IMR-90 (cell line): ENCODE data around the gene DPPA2. TPM values are rescaled to one million over a fixed set of nuclear protein-coding genes. Genes with fewer than 3 reads are reported as not detected.

Source experiments
- ATAC-seq: fragments of 200-7000 bp; cut with Tn5 transposase; 2 replicates; pipeline ENCODE4 v1.9.1; 2020; ENCODE audit warnings: low read depth, mild to moderate bottlenecking, moderate library complexity
- BruUV-seq: library from RNA; stranded (reverse); fragments of 400-500 nt; replicated peaks from 2 replicates; lab custom pipeline; 2021; lab: Mats Ljungman, UMichigan
- CTCF ChIA-PET: fragments of 300-600 bp; formaldehyde crosslinking; extraction: SDS; loops from one replicate; lab custom pipeline; 2021; ENCODE audit warnings: antibody characterized with exemption; lab: Yijun Ruan, JAX
- POLR2A ChIA-PET: fragments of 300-600 bp; sonication (Branson Sonifier 250); formaldehyde crosslinking; loops from one replicate; lab custom pipeline; 2022; ENCODE audit warnings: antibody characterized with exemption; ENCODE audit not compliant: unreplicated experiment; lab: Charles Lee
- DNase-seq: peaks from one replicate; pipeline ENCODE4 v3.0.0; 2013
- H2AFZ ChIP-seq: replicated peaks from 2 replicates; pipeline ENCODE3; 2013; ENCODE audit warnings: low read length, mild to moderate bottlenecking; ENCODE audit not compliant: poor library complexity
- H2AK5ac ChIP-seq: 2 replicates; pipeline ENCODE4 v1.6.1; 2013; ENCODE audit warnings: low read depth, low read length, inconsistent platforms
- H2AK9ac ChIP-seq: replicated peaks from 2 replicates; pipeline ENCODE3; 2013; ENCODE audit warnings: mild to moderate bottlenecking, low read depth, low read length, moderate library complexity; ENCODE audit not compliant: poor library complexity
- H2BK120ac ChIP-seq: 2 replicates; pipeline ENCODE4 v1.6.1; 2013; ENCODE audit warnings: low read depth, low read length, inconsistent platforms
- H2BK15ac ChIP-seq: 3 replicates; pipeline ENCODE4 v1.6.1; 2013; ENCODE audit warnings: low read depth, low read length, inconsistent platforms
- H2BK20ac ChIP-seq: 2 replicates; pipeline ENCODE4 v1.6.1; 2013; ENCODE audit warnings: low read depth, mild to moderate bottlenecking, inconsistent platforms, low read length, moderate library complexity
- H2BK5ac ChIP-seq: 2 replicates; pipeline ENCODE4 v1.6.1; 2013; ENCODE audit warnings: mild to moderate bottlenecking, low read depth, low read length, inconsistent platforms; ENCODE audit not compliant: poor library complexity, severe bottlenecking
- H3K14ac ChIP-seq: replicated peaks from 2 replicates; pipeline ENCODE4 v1.6.1; 2013; ENCODE audit warnings: low read depth, low read length, inconsistent platforms
- H3K18ac ChIP-seq: 2 replicates; pipeline ENCODE4 v1.6.1; 2013; ENCODE audit warnings: low read depth, low read length, control low read depth
- H3K23ac ChIP-seq: 2 replicates; pipeline ENCODE4 v1.6.1; 2013; ENCODE audit warnings: low read depth, low read length, inconsistent platforms
- H3K27ac ChIP-seq: 2 replicates; pipeline ENCODE4 v1.5.1; 2013; ENCODE audit warnings: mild to moderate bottlenecking, control low read depth, low read length; ENCODE audit not compliant: insufficient read depth
- H3K27me3 ChIP-seq: 2 replicates; pipeline ENCODE4 v1.6.1; 2013; ENCODE audit warnings: low read length; ENCODE audit not compliant: control insufficient read depth, insufficient read depth
- H3K36me3 ChIP-seq: 2 replicates; pipeline ENCODE4 v1.6.1; 2013; ENCODE audit warnings: low read length, mixed read lengths; ENCODE audit not compliant: control insufficient read depth, insufficient read depth
- H3K4ac ChIP-seq: 2 replicates; pipeline ENCODE4 v1.6.1; 2013; ENCODE audit warnings: low read depth, low read length, inconsistent platforms
- H3K4me1 ChIP-seq: 2 replicates; pipeline ENCODE4 v1.6.1; 2013; ENCODE audit warnings: low read length, mixed read lengths; ENCODE audit not compliant: control insufficient read depth, insufficient read depth
- H3K4me2 ChIP-seq: 2 replicates; pipeline ENCODE4 v1.6.1; 2013; ENCODE audit warnings: low read depth, mild to moderate bottlenecking, control low read depth, low read length, moderate library complexity
- H3K4me3 ChIP-seq: 2 replicates; pipeline ENCODE4 v1.5.1; 2013; ENCODE audit warnings: low read depth, mild to moderate bottlenecking, control low read depth, low read length, moderate library complexity; ENCODE audit not compliant: insufficient read depth
- H3K56ac ChIP-seq: 2 replicates; pipeline ENCODE4 v1.6.1; 2013; ENCODE audit warnings: low read length, inconsistent platforms; ENCODE audit not compliant: insufficient read depth; ENCODE audit errors: extremely low read depth
- H3K79me1 ChIP-seq, 2 experiments: 2 replicates each; pipeline ENCODE4 v1.6.1; 2013; ENCODE audit warnings: low read length in 2 of 2, inconsistent platforms in 1 of 2, low read depth in 1 of 2
- H3K9ac ChIP-seq: 2 replicates; pipeline ENCODE4 v1.6.1; 2013; ENCODE audit warnings: low read depth, low read length, control low read depth
- H3K9me1 ChIP-seq: 2 replicates; pipeline ENCODE4 v1.6.1; 2013; ENCODE audit warnings: low read length, inconsistent platforms; ENCODE audit not compliant: insufficient read depth
- H3K9me3 ChIP-seq: 2 replicates; pipeline ENCODE4 v1.6.1; 2013; ENCODE audit warnings: low read length; ENCODE audit not compliant: control insufficient read depth, insufficient read depth
- H4K20me1 ChIP-seq: 2 replicates; pipeline ENCODE4 v1.6.1; 2013; ENCODE audit warnings: low read length, inconsistent platforms; ENCODE audit not compliant: insufficient read depth
- H4K5ac ChIP-seq: 2 replicates; pipeline ENCODE4 v1.6.1; 2013; ENCODE audit warnings: mild to moderate bottlenecking, low read depth, low read length, control low read depth
- H4K8ac ChIP-seq, 2 experiments: 2 replicates each; pipeline ENCODE4 v1.6.1; 2013; ENCODE audit warnings: low read depth in 2 of 2, low read length in 2 of 2, control low read depth in 1 of 2, inconsistent platforms in 1 of 2
- H4K91ac ChIP-seq: 2 replicates; pipeline ENCODE4 v1.6.1; 2013; ENCODE audit warnings: low read depth, low read length, inconsistent platforms; ENCODE audit not compliant: insufficient read depth
- BHLHE40 ChIP-seq: fragments of 150-350 bp; IDR thresholded peaks from 2 replicates; pipeline ENCODE4 v1.6.1; 2016; ENCODE audit warnings: mild to moderate bottlenecking, low read depth, low read length
- CEBPB ChIP-seq: IDR thresholded peaks from 2 replicates; pipeline ENCODE4 v1.6.1; 2012; ENCODE audit warnings: low read depth, low read length, improper control_type of control experiment
- CHD1 ChIP-seq: IDR thresholded peaks from 2 replicates; pipeline ENCODE4 v1.6.1; 2012; ENCODE audit warnings: low read depth, low read length, improper control_type of control experiment
- CTCF ChIP-seq: conservative IDR thresholded peaks from 2 replicates; pipeline ENCODE4 v1.5.1; 2012; ENCODE audit warnings: mild to moderate bottlenecking, low read depth, low read length, improper control_type of control experiment
- ELK1 ChIP-seq: fragments of 150-350 bp; IDR thresholded peaks from 2 replicates; pipeline ENCODE4 v1.6.1; 2016; ENCODE audit warnings: low read depth, mild to moderate bottlenecking, low read length, moderate library complexity, borderline replicate concordance
- FOS ChIP-seq: fragments of 150-350 bp; IDR thresholded peaks from 2 replicates; pipeline ENCODE4 v1.6.1; 2016; ENCODE audit warnings: low read depth, low read length
- MAFK ChIP-seq: IDR thresholded peaks from 2 replicates; pipeline ENCODE4 v1.6.1; 2012; ENCODE audit warnings: low read depth, low read length, improper control_type of control experiment
- MAZ ChIP-seq: IDR thresholded peaks from 2 replicates; pipeline ENCODE4 v1.6.1; 2012; ENCODE audit warnings: low read depth, mild to moderate bottlenecking, low read length, improper control_type of control experiment, moderate library complexity, borderline replicate concordance
- MXI1 ChIP-seq: IDR thresholded peaks from 2 replicates; pipeline ENCODE4 v1.6.1; 2012; ENCODE audit warnings: low read depth, mild to moderate bottlenecking, low read length, moderate library complexity, borderline replicate concordance
- NFE2L2 ChIP-seq: fragments of 150-350 bp; IDR thresholded peaks from 2 replicates; pipeline ENCODE4 v1.6.1; 2016; ENCODE audit warnings: low read depth, mild to moderate bottlenecking, low read length
- RAD21 ChIP-seq: IDR thresholded peaks from 2 replicates; pipeline ENCODE4 v1.6.1; 2012; ENCODE audit warnings: low read length, improper control_type of control experiment
- RCOR1 ChIP-seq: IDR thresholded peaks from 2 replicates; pipeline ENCODE4 v1.6.1; 2012; ENCODE audit warnings: mild to moderate bottlenecking, low read length, improper control_type of control experiment; ENCODE audit not compliant: insufficient replicate concordance
- RFX5 ChIP-seq: IDR thresholded peaks from 2 replicates; pipeline ENCODE4 v1.8.0; 2012; ENCODE audit warnings: low read depth, mild to moderate bottlenecking, low read length, moderate library complexity
- SMC3 ChIP-seq: fragments of 150-350 bp; IDR thresholded peaks from 2 replicates; pipeline ENCODE4 v1.6.1; 2016; ENCODE audit warnings: low read depth, mild to moderate bottlenecking, antibody characterized with exemption, low read length, moderate library complexity
- USF2 ChIP-seq: fragments of 150-350 bp; IDR thresholded peaks from 2 replicates; pipeline ENCODE4 v1.6.1; 2017; ENCODE audit warnings: mild to moderate bottlenecking, antibody characterized with exemption, low read length, low read depth
- WGBS, 2 experiments: methylation state at CpG; one replicate each; pipeline versions ENCODE4 v1.1.5 to v1.1.7; 2013; ENCODE audit warnings: missing lambda C conversion rate in 2 of 2; ENCODE audit not compliant: insufficient read length in 1 of 2; ENCODE audit errors: extremely low coverage in 2 of 2; 5-methylcytosine and 5-hydroxymethylcytosine counted together
- dilution Hi-C: fragments of 300-500 bp; cut with HindIII; formaldehyde crosslinking; loops from one replicate; pipeline ENCODE4 v1.14.3; 2018; ENCODE audit warnings: low sequenced_read_pairs; ENCODE audit not compliant: unreplicated experiment
- in situ Hi-C: fragments of 300-500 bp; cut with MboI; formaldehyde crosslinking; loops from 3 replicates; pipeline ENCODE4 v1.14.3; 2019; ENCODE audit warnings: low sequenced_read_pairs, inconsistent platforms, mixed read lengths
- intact Hi-C: fragments of 100-400 bp; cut with micrococcal nuclease; formaldehyde crosslinking; loops from 2 replicates; pipeline ENCODE4 v1.10.0; 2022
- polyA plus RNA-seq, 3 experiments: library from polyadenylated mRNA; depleted of rRNA; stranded (reverse); fragments of >200 nt; gene quantifications; 2 replicates each; pipeline ENCODE4 v1.2.3, GENCODE V29; 2012; ENCODE audit warnings: low replicate concordance in 1 of 3
- total RNA-seq: library from RNA; depleted of rRNA; stranded (reverse); fragments of >200 nt; gene quantifications from 2 replicates; pipeline ENCODE4 v1.2.3, GENCODE V29; 2012

The DPPA2 gene
- total and polyA plus RNA-seq, 2 of the 4 experiments (the other 2 are of a cell fraction), result not detected

GRCh38 chr3:109252641-109253040 is 63.7 kb downstream of the DPPA2 start:
- in situ Hi-C loops (no loop called here), intact Hi-C loops (no loop called here), dilution Hi-C loops (no loop called here)
- H3K4me3 ChIP-seq, result no peak overlapping the region
- H2BK5ac ChIP-seq, result no peak overlapping the region
- H4K8ac ChIP-seq, result no peak overlapping the region
- 40% methylated on average over 1 of the region's 3 CpGs; no CpG with 5 or more reads in 1 of the 2 experiments for WGBS, 2 experiments
- H3K23ac ChIP-seq, result no peak overlapping the region
- H2AK5ac ChIP-seq, result no peak overlapping the region
- H2BK20ac ChIP-seq, result no peak overlapping the region
- H4K91ac ChIP-seq, result no peak overlapping the region
- no peaks in the 10 kb centered on the region for H3K27me3 ChIP-seq
- no peaks in the 10 kb centered on the region for H3K36me3 ChIP-seq
- H3K4ac ChIP-seq, result no peak overlapping the region
- CTCF ChIA-PET, result interaction anchor here (0.7 kb wide), 1 partner anchor 229 kb away, joined by 3 read pairs; no protein-coding TSS in a partner anchor
- H3K4me1 ChIP-seq, result no peaks in the 10 kb centered on the region
- no peak overlapping the region for H4K5ac ChIP-seq
- no peak overlapping the region for H3K14ac ChIP-seq
- H4K20me1 ChIP-seq, result no peaks in the 10 kb centered on the region
- no peak for ATAC-seq
- no peak overlapping the region for H2BK15ac ChIP-seq
- no peak for DNase-seq
- no peak for TF ChIP-seq RCOR1
- TF ChIP-seq MAZ, result no peak
- no peak for TF ChIP-seq CEBPB
- TF ChIP-seq SMC3, result no peak
- TF ChIP-seq RAD21, result no peak
- TF ChIP-seq MAFK, result no peak
- no peak for TF ChIP-seq FOS
- no peak for TF ChIP-seq MXI1
- TF ChIP-seq USF2, result no peak
- TF ChIP-seq ELK1, result no peak
- TF ChIP-seq BHLHE40, result no peak
- no peak for TF ChIP-seq CTCF
- no peak for TF ChIP-seq RFX5
- no peak for TF ChIP-seq NFE2L2
- TF ChIP-seq CHD1, result no peak
- H2AK9ac ChIP-seq, result no peak overlapping the region
- H3K9ac ChIP-seq, result no peak overlapping the region
- H3K27ac ChIP-seq, result no peak overlapping the region
- no peaks in the 10 kb centered on the region for H3K9me1 ChIP-seq
- BruUV-seq, result no TSS peak
- no peak overlapping the region for H3K56ac ChIP-seq
- POLR2A ChIA-PET, result no interaction called here
- no peaks in the 10 kb centered on the region for H3K9me3 ChIP-seq
- no peak overlapping the region for H2BK120ac ChIP-seq
- no peak overlapping the region for H3K18ac ChIP-seq
- no peak overlapping the region for H2AFZ ChIP-seq
- no peaks in the 10 kb centered on the region for H3K79me1 ChIP-seq
- H3K4me2 ChIP-seq, result no peak overlapping the region
